Measurements from ENCODE around the gene SLC4A1.

SLC4A1 gene

DNA sequence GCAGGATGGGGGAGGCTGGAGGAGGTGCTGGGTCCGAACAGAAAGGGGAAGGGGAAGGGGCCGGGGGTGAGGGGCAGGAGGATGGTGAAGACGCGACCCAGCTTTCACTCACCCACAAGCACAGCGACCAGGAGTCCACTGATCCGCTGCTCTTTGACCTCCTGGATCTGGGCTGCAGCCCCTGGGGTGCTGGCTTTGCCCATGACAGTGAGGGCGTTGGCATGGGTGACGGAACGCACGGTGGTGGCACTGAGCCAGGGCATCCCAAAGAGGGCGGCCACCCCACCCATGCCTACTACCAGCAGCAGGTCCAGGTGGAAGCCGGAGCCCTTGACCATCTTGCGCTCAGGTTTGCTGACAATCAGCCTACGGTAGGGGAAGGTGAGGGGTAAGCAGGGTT is 14.9 kb downstream of the SLC4A1 start:
- H3K27ac ChIP-seq: no peak overlapping the region
- H3K4me3 ChIP-seq (ENCODE audit: low read depth, low read length): no peak overlapping the region
- H3K27me3 ChIP-seq (ENCODE audit: insufficient read depth, low read depth, severe bottlenecking): no peaks in the 10 kb centered on the region
- no peak for DNase-seq
- no peaks in the 10 kb centered on the region for H3K9me3 ChIP-seq (ENCODE audit: severe bottlenecking)
- H3K36me3 ChIP-seq: no peaks in the 10 kb centered on the region
- TF ChIP-seq, protein P1, sequence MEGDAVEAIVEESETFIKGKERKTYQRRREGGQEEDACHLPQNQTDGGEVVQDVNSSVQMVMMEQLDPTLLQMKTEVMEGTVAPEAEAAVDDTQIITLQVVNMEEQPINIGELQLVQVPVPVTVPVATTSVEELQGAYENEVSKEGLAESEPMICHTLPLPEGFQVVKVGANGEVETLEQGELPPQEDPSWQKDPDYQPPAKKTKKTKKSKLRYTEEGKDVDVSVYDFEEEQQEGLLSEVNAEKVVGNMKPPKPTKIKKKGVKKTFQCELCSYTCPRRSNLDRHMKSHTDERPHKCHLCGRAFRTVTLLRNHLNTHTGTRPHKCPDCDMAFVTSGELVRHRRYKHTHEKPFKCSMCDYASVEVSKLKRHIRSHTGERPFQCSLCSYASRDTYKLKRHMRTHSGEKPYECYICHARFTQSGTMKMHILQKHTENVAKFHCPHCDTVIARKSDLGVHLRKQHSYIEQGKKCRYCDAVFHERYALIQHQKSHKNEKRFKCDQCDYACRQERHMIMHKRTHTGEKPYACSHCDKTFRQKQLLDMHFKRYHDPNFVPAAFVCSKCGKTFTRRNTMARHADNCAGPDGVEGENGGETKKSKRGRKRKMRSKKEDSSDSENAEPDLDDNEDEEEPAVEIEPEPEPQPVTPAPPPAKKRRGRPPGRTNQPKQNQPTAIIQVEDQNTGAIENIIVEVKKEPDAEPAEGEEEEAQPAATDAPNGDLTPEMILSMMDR (IDR thresholded peaks at IDR 0.05; ENCODE audit: low read depth, low read length): no peak

DNA sequence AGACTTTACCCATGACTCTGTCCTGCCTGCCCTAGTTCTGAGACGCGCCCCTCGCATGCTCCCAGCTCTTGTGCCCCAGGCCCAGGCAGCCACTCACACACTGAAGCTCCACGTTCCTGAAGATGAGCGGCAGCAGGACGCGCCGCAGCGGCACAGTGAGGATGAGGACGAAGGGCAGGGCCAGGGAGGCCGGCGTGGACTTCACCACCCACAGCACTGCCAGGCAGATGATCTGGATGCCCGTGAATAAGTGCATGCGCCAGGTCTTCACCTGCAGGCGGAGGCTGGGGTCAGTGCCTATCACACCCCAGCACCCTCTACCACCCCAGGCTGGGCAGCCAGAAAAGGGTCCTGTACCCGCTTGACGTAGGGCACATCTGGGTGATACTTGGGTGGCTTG is 16.9 kb downstream of the SLC4A1 start:
- H3K27ac ChIP-seq: no peak overlapping the region
- no peaks in the 10 kb centered on the region for H3K27me3 ChIP-seq (ENCODE audit: insufficient read depth, low read depth, severe bottlenecking)
- TF ChIP-seq, protein P1 (IDR thresholded peaks at IDR 0.05; ENCODE audit: low read depth, low read length): no peak
- no peak overlapping the region for H3K4me3 ChIP-seq (ENCODE audit: low read depth, low read length)
- H3K9me3 ChIP-seq (ENCODE audit: severe bottlenecking): no peaks in the 10 kb centered on the region
- no peak for DNase-seq
- no peaks in the 10 kb centered on the region for H3K36me3 ChIP-seq

DNA sequence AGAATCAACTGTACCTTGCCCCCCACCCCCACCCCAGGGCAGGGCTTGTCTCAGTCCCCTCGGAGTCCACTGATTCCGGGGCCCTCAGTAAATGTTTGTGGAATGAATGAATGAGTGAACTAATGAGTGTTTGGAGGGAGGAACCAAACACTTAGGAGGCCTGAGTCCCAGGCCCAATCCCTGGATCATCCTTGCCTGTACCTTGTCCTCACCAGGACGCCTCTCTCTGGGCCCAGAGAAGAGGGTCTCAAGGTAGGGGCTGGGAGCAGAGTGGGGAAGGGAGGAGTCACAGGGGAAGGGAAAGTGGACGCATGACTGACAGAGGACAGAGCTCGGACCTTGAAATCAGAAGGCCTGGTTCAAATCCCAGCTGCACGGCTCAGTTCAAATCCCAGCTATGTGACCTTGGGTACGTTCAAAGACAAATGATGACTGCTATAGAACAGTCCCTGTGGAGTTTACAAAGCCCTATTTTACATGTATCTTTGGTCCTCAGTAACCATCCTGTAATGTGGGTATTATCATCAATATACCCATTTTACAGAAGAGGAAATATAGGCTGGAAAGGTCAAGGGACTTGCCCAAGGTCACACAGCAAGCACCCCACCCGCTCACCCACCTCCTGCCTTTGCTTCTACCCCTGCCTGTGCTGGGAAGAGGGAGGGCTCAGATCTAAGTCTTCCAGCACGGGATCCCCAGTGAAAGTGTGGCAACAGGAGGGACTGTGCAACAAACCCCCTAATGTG is 18.3 kb downstream of the SLC4A1 start:
- H3K4me3 ChIP-seq (ENCODE audit: low read depth, low read length): no peak overlapping the region
- no peak overlapping the region for H3K27ac ChIP-seq
- no peaks in the 10 kb centered on the region for H3K9me3 ChIP-seq (ENCODE audit: severe bottlenecking)
- no peak for DNase-seq
- TF ChIP-seq, protein P1 (IDR thresholded peaks at IDR 0.05; ENCODE audit: low read depth, low read length): no peak
- no peaks in the 10 kb centered on the region for H3K36me3 ChIP-seq
- no peaks in the 10 kb centered on the region for H3K27me3 ChIP-seq (ENCODE audit: insufficient read depth, low read depth, severe bottlenecking)

DNA sequence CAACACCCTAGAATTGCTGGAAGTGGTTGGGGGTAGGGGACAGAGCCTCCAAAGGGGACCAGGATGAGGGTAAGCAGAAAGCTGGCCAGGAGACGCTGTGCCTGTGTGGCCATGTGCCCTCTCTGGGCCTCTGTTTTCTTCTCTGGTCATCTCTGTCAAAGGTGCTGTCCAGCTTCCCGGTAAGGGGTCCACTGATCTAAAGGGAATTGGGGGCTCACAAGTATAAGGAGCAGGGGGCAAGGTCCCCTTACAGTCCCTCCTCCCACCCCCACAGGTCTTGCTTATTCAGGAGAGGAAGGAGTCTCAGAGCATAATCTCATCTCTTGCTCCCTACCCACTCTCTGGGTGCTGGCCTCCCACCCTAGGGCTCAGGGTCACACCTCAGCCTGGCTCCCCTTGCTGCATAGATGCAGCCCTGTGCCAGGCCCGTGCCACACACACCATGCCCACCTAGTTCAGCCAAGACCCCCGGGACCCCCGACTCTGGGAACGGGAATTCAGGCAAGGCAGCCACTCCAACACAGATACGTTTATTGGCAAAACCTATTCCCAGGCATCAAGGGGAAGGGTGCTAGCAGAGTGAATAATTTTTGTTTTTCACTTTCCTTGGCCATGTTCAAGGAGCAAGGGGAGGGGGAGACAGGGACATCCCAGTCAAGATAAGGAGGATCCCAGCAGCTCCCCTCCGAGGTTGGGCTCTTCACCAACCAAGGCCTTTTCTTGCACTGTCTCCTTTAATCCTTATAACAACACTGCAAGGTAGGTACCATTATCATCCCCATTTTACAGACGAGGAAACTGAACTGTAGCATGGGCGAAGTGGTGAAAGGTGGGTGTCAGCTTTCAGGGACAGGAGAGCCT is 19.8 kb downstream of the SLC4A1 start:
- Histone ChIP-seq H3K27me3 (ENCODE audit: insufficient read depth, low read depth, severe bottlenecking) (no peaks in the 10 kb centered on the region), H3K4me3 (ENCODE audit: low read depth, low read length) (no peak overlapping the region), H3K36me3 (no peaks in the 10 kb centered on the region), H3K27ac (peak overlapping the region; percentile 58), H3K9me3 (ENCODE audit: severe bottlenecking) (no peaks in the 10 kb centered on the region)
- DNase-seq: no peak
- TF ChIP-seq, protein P1 (IDR thresholded peaks at IDR 0.05; ENCODE audit: low read depth, low read length): no peak

DNA sequence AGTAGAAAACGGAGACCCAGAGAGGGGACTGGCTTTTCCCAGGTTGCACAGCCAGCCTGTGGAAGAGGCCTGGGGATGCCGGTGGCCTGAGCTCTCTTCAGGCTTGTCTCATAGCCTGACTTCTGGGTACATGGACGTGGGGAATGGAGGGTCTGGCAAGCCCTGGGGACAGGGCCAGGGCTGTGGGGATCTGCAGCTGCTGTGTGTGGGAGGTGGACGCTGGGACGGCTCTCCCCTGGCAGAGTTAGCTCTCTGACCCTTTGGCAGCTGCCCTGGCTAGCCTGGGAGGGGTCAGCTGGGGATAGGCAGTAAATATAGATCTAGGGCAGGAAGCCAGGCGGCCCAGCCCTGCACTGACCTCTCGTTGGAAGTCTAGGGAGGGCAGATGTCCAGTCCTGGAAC is 20.5 kb downstream of the SLC4A1 start:
- H3K27me3 ChIP-seq (ENCODE audit: insufficient read depth, low read depth, severe bottlenecking): no peaks in the 10 kb centered on the region
- TF ChIP-seq, protein P1 (IDR thresholded peaks at IDR 0.05; ENCODE audit: low read depth, low read length): no peak
- H3K4me3 ChIP-seq (ENCODE audit: low read depth, low read length): no peak overlapping the region
- H3K36me3 ChIP-seq: no peaks in the 10 kb centered on the region
- peak overlapping the region; percentile 58 for H3K27ac ChIP-seq
- H3K9me3 ChIP-seq (ENCODE audit: severe bottlenecking): no peaks in the 10 kb centered on the region
- peak; percentile 82 for DNase-seq

Measured in WERI-Rb-1 (cell line).